Non-pigmented ciliary epithelial cell (primary cell): ENCODE measurements around the gene EXOC6B.
"Not testable (repeated sequence)": the region's sequence is repeated elsewhere in the genome, so short reads cannot be mapped to it uniquely, and the experiment has no call there.

Experiments used
- DNase-seq: peaks from one replicate; pipeline ENCODE4 v3.0.0-alpha.2; 2010; ENCODE audit warnings: low read depth

The EXOC6B gene

GRCh38 chr2:72681016-72681995 is 144.5 kb downstream of the EXOC6B start:
- DNase-seq: no peak

- no peak for DNase-seq
Measured at GRCh38 chr2:72678024-72678423, 147.8 kb downstream of the EXOC6B start.

DNA sequence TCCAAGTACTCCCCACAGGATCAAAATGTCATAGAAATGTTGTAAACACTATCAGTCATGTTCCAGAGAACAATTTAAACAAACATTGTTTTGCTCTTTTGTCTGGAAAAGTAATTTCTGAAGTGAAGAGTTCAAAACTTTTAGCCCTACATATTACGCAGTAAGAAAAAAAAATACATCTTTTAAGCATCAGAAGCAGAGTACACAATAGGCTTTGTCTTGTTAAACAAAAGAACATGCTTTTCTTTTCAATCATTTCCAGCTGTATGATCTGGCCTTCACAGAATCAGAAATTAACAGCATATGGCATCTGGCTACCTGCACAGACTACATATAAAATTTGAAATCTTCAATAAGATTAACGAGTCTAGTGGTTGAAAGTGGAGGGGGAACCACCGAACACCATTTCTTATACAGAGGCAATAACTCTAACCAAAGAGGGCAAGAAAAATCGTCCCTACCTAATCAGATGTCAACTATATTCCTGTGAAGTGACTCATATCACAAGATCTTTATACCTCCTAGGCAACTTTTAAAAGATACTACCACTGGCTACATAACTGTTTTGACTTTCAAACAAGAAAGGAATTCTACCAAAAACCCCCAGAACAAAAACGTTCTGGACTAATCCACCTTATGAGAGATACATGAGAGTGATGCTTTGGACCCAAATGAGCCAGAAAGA is 149.3 kb downstream of the EXOC6B start:
- no peak for DNase-seq

DNA sequence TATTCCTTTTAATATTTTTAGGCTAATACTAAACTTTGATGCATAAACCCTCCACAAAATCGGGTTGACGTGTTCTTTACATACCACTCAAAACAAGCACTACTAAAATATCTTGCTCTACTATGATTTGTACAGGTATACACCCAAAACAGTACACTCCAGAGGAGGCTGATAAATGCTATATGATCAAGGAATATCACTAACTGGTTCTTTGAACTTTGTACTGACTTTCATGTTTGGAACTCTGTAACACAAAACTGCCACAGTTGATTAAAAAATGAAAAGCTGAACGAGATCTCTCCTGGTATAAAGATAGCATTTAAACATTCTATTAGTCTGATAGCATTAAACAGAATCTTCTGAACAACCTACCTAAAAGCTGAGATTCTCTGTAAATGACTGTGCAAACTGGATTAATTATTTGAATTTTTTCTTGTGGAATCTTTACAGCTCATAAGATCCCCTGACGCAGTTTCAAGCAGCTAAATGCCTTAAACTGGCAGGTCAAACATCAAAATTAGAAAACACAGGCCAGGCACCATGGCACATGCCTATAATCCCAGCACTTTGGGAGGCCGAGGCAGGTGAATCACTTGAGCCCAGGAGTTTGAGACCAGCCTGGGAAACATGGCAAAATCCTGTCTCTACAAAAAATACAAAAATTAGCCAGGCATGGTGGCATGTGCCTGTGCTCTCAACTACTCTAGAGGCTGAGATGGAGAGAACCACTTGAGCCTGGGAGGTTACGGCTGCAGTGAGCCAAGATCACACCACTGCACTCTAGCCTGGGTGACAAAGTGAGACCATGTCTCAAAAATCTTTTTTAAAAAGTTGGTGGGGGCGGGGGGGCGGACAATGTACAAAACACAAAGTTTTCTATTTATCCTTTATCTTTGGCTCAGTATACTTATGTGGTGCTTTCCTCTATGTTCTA is 150.6 kb downstream of the EXOC6B start:
- DNase-seq: no peak

- no peak for DNase-seq
Measured at GRCh38 chr2:72673279-72673678, 152.6 kb downstream of the EXOC6B start.

- DNase-seq: peak; percentile 34
Measured at GRCh38 chr2:72669121-72669520, 156.7 kb downstream of the EXOC6B start.

GRCh38 chr2:72668647-72669046 is 157.2 kb downstream of the EXOC6B start:
- DNase-seq: no peak

- DNase-seq: no peak
Measured at GRCh38 chr2:72665448-72665847, 160.4 kb downstream of the EXOC6B start.

DNA sequence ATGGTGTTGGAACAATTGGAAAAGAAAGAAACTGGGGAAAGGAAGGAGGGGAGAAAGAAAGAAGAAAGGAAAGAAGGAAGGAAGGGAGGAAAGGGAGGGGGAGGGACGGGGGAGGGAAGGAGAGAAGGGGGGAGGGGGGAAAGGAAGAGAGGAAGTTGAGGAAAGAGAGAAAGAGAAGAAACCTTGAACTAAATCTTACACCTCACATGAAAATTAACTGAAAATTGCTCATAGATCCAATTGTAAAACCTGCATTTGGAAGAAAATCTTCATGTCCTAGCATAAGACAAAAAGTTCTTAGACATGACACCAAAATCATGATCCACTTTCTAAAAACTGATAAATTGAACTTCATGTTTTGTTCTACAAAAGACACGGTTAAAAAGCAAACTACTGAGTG is 163.8 kb downstream of the EXOC6B start:
- DNase-seq: no peak

- no peak for DNase-seq
Measured at GRCh38 chr2:72649810-72650209, 176.0 kb downstream of the EXOC6B start.

DNA sequence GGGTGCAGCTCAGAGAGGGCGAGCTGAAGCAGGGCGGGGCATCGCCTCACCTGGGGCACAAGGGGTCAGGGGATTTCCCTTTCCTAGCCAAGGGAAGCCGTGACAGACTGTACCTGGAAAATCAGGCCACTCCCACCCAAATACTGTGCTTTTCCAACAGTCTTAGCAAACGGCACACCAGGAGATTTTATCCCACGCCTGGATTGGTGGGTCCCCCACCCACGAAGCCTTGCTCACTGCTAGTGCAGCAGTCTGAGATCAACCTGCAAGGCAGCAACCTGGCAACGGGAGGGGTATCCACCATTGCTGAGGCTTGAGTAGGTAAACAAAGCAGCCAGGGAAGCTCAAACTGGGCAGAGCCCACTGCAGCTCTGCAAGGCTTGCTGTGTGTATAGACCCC is 184.6 kb downstream of the EXOC6B start:
- not testable (repeated sequence) for DNase-seq

GRCh38 chr2:72638600-72639211 is 187.1 kb downstream of the EXOC6B start:
- DNase-seq: no peak

- no peak for DNase-seq
Measured at GRCh38 chr2:72636210-72636609, 189.6 kb downstream of the EXOC6B start.

DNA sequence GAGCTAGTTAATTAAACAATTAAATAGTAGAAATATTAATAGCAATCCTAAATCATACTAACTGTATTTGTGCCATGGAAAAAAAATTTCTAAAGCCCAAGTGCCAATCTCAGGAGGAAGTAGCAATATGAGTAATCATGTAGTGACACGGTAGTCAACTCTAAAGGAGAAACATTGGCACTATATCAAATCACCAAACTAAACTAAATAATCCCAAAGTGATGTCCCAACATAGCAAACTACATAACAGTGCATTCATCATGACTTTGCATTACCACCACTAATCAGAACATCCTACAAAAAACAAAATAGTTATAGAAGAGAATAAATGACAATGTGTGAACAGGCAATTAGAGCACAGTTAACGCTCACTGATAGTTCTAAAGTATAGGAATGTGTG is 195.1 kb downstream of the EXOC6B start:
- DNase-seq: no peak

- DNase-seq: no peak
Measured at GRCh38 chr2:72629062-72629461, 196.8 kb downstream of the EXOC6B start.

- no peak for DNase-seq
Measured at GRCh38 chr2:72627083-72627482, 198.8 kb downstream of the EXOC6B start.

DNA sequence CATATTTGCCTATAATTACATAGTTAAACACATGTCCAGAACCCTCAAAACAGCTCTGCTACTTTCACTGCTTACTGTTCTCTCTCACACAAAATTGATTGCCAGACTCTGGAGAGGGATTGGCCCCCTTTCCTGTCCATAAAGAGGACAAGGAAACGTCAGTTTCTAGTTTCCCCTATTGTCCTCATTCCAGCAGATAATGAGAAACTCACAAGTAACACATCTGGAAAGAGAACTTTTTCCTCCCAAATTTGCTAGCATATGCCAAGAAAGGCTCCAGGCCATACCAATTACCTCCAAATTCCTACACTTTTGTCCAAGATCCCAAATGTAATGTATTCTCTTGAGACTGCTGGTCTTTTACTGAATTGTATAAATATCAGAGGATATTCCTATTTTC is 200.5 kb downstream of the EXOC6B start:
- DNase-seq: no peak

DNA sequence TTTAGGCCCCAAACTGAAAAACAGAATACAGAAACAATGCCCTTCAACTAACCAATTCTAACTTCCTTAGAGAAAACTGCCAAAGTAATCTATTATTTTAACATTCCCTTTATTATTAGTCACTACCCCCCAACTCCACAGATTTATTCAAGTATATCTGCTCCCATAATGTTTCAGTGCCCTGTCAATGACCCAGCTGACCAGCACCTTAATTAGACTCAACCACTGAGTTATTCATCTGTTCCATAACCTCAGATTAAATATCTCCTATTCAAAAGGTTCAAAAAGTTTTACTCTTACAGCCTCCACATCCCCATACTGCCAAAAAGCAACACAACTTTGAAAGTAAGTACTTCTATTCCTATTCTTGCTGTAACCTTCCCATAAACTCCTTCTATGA is 202.4 kb downstream of the EXOC6B start:
- no peak for DNase-seq

DNA sequence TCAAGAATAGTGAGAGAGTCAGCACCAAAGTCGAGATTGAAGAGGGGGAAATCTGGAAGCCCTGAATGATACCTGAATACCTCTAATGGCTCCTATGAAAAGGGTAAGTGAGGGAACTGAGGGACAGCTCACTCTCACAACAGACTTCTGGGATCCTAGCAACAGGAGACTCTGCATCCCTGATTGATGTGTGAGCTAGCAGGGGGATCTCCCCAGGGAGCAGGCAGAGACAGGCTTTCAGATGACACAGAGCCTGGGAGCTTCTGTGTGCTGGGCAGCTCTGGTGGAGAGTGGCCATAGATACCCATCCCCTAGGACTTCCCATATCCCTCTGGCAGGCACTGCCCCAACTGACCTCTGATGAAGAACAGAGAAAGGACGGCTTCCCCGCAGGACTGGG is 206.2 kb downstream of the EXOC6B start:
- DNase-seq: no peak

DNA sequence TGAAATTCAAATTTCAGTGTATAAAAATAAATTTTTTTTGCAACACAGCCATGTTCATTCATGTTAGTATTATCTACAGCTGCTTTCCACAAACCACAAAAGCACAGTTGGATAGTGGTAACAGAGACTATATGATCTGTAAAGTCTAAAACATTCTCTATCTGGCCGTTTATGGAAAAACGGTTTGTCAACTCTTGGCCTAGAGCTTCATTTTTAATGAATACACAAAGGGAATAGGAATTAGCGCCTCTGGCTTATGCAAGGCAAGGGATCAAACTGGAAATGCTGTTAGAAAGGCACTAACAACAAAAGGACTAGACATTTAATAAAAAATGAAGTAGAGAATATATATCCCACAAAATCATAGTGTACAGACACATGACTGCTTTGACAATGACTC is 211.9 kb downstream of the EXOC6B start:
- DNase-seq: no peak

- no peak for DNase-seq
Measured at GRCh38 chr2:72612614-72613160, 213.1 kb downstream of the EXOC6B start.
